Measurements from ENCODE around the gene MRPS17.

MRPS17 gene

GRCh38 chr7:55973747-55974250, 22.1 kb downstream of the MRPS17 start:
- DNase-seq: no peak

DNA sequence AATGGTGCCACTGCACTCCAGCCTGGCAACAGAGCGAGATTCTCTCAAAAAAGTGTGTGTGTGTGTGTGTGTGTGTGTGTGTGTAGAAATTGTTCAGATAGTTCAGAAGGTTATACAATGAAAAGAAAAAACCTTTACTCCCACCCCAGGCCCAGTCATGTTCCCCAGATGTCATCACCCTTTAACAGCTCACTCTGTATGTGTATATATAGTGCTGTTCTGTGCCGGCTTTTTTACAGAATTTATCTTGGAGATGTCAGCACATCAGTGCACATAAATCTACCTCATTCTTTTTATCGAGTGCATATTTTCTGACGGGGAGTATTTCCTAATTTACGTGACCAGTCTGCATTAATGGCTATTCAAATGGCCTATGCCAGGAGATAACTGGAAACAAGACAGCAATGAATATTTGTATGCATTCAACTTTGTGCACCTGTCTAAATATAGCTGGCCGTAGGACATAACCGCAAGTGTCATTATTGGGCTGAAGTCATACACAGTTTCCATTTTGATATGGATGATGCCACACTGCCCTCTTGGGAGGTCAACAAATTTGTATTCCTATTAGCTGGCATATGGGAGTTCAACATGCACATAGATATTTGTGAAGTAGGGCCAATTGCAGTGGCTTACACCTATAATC, 24.4 kb downstream of the MRPS17 start:
- DNase-seq: no peak

- DNase-seq: no peak
Measured at GRCh38 chr7:55977831-55978230, 26.2 kb downstream of the MRPS17 start.

- DNase-seq: no peak
Measured at GRCh38 chr7:55980266-55980665, 28.6 kb downstream of the MRPS17 start.

DNA sequence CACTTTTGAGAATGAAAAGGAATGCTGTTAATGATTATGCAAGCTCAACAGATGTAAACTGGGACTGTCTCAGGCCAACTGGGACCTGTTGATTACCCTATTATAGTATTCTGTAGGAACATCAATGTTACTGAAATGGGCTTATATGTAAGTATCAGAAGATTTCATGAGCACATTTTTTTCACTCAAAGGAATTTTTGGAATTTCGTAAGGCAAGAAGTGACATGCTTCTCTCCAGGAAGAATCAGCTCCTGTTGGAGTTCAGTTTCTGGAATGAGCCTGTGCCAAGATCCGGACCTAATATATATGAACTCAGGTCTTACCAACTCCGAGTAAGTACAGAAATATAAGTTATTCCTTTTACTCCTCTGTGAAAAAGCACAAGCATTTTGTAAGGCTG, 31.9 kb downstream of the MRPS17 start:
- no peak for DNase-seq

GRCh38 chr7:55992346-55992745, 40.7 kb downstream of the MRPS17 start:
- DNase-seq: no peak

GRCh38 chr7:55996856-55997500, 45.3 kb downstream of the MRPS17 start:
- DNase-seq: no peak

- no peak for DNase-seq
Measured at GRCh38 chr7:56003749-56004148, 52.1 kb downstream of the MRPS17 start.

Measured in midbrain (tissue), 1 donor.